GM19240 (cell line): ENCODE measurements around the gene MYO18A.

Source experiments
- DNase-seq: peaks from one replicate; pipeline ENCODE4 v3.0.0; 2011; ENCODE audit warnings: low spot score; ENCODE audit not compliant: insufficient read length

The MYO18A gene

GRCh38 chr17:29037739-29038084, 142.5 kb downstream of the MYO18A start:
- DNase-seq: no peak

- no peak for DNase-seq
These were observed 143.6 kb downstream of the MYO18A start for GRCh38 chr17:29036584-29036983.

GRCh38 chr17:29034510-29034909, 145.7 kb downstream of the MYO18A start:
- no peak for DNase-seq

GRCh38 chr17:29032857-29033197, 147.4 kb downstream of the MYO18A start:
- no peak for DNase-seq

- DNase-seq: no peak
These were observed 148.0 kb downstream of the MYO18A start for GRCh38 chr17:29032013-29032856.

GRCh38 chr17:29031488-29031887, 148.7 kb downstream of the MYO18A start:
- no peak for DNase-seq

- no peak for DNase-seq
These were observed 155.8 kb downstream of the MYO18A start for GRCh38 chr17:29024316-29024952.

- no peak for DNase-seq
These were observed 158.1 kb downstream of the MYO18A start for GRCh38 chr17:29022074-29022473.

GRCh38 chr17:29021226-29021625, 159.0 kb downstream of the MYO18A start:
- no peak for DNase-seq
